ENCODE results near the gene CSPG4.
A peak's percentile ranks its signal among the peaks of the same experiment; 100 is the strongest.

The CSPG4 gene

DNA sequence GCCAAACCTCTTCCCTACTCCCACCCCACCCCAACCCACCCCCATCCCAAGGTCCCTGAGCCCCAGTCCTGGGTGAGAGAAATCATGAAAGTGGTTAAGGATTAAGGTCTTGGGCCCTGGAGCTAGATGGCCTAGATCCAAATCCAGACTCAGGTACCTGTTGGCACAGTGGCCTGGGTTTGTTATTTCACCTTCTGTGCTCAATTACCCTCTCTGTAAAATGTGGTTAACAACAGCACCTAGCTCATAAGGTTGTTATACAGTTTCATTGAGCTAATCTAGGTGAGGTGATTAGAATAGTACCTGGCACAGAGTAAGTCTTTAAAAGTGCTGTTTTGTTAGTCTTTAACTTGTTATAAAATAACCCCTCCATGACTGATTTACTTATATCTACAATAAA is 80.7 kb downstream of the CSPG4 start:
- DNase-seq (ENCODE audit: low read depth in 1 of 2, low spot score in 1 of 2) = no peak

DNA sequence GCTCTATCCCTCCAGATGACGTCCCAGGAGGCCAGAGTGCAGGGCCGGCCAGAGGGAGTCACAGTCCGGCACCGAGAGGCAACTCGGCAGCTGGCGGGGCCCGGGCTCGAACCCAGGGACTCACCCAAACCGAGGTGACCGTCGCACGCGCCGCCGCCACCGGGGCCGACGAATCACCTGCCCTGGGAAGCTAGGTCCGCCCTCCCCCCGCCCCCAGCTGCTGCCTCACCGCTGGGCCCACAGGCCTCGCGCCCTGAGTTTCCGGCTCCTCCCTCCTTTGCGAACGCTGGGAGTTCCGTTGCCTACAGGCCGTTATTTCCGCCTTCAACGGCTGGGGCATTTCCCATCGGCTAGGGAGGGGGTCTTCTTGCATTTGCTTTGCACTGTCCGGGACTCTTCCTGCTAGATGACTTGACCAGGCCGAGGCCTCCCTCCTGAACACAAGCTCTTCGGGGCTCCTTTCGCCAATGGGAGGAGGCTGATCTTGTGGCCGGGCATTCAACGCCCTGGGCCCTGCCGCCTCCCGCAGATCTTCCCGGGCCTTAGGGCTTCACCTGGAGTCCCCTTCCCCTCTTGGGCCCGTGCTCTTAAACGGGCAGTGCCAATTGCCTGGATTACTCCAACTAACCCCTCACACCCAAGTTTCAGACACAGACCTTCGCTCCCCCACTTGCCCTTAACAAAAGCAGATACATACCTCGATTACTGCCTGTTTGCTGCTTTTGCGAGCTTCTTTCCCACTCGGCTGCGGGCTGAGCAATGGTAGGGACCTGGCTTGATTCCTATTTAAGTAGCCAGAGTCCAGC is 86.9 kb downstream of the CSPG4 start, which contains the start of gene SNUPN:
Gene SNUPN, minus strand, starts transcription at position 184 of the 806 bp plus-strand sequence. CDS start 4,674 bp downstream, outside the sequence.
- peak; percentile 88 to 90 for DNase-seq (ENCODE audit: low read depth in 1 of 2, low spot score in 1 of 2)

Data from activated CD4-positive, alpha-beta T cell treated with anti-CD3 and anti-CD28 coated beads, Interleukin-2, amount 50 U/mL, for 24 hours (primary cell).